Prostate gland (tissue), 2 donors: ENCODE results near the gene BHLHA15. TPM values are rescaled to one million over a fixed set of nuclear protein-coding genes. Genes with fewer than 3 reads are reported as not detected.
A peak's percentile ranks its signal among the peaks of the same experiment; 100 is the strongest.

Source experiments
- DNase-seq: peaks from one replicate; pipeline ENCODE4 v3.0.0-alpha.2; 2019; ENCODE audit warnings: low spot score
- H3K27ac ChIP-seq, 2 donors: fragments of 200-600 bp; sonication (generic); 2 replicates each; pipeline ENCODE4 v1.5.1; 2017 to 2019
- H3K27me3 ChIP-seq: fragments of 200-600 bp; sonication (generic); replicated peaks from 2 replicates; pipeline ENCODE4 v1.5.1; 2019; ENCODE audit not compliant: insufficient read depth
- H3K36me3 ChIP-seq, 2 donors: fragments of 200-600 bp; sonication (generic); 1 replicate in 1 of 2; 2 replicates in 1 of 2; pipeline versions ENCODE4 v1.5.1 to v1.8.1; 2017 to 2019
- H3K4me1 ChIP-seq: fragments of 200-600 bp; sonication (generic); replicated peaks from 2 replicates; pipeline ENCODE4 v1.5.1; 2019
- H3K4me3 ChIP-seq, 2 donors: fragments of 200-600 bp; sonication (generic); 2 replicates each; pipeline ENCODE4 v1.5.1; 2017 to 2019
- H3K9me3 ChIP-seq: fragments of 200-600 bp; sonication (generic); 2 replicates; pipeline ENCODE4 v1.5.1; 2017
- CTCF ChIP-seq, 4 experiments: fragments of 200-600 bp in 2 of 4; fragments of 450-650 bp in 2 of 4; sonication (generic) in 2 of 4; IDR thresholded peaks; 1 replicate in 3 of 4; 2 replicates in 1 of 4; pipeline ENCODE4 v1.5.1; 2016 to 2019; ENCODE audit warnings: antibody characterized with exemption in 4 of 4, mild to moderate bottlenecking in 2 of 4, moderate library complexity in 2 of 4
- POLR2A ChIP-seq: fragments of 450-650 bp; IDR thresholded peaks from one replicate; pipeline ENCODE4 v1.6.1; 2016; ENCODE audit warnings: antibody characterized with exemption, mild to moderate bottlenecking
- POLR2AphosphoS5 ChIP-seq: sonication (generic); formaldehyde crosslinking; IDR thresholded peaks from one replicate; pipeline ENCODE4 v1.6.1; 2017; ENCODE audit warnings: antibody characterized with exemption
- WGBS: methylation state at CpG from one replicate; pipeline ENCODE4 v1.1.5; 2018; 5-methylcytosine and 5-hydroxymethylcytosine counted together
- intact Hi-C: fragments of 100-400 bp; cut with DNase I; formaldehyde crosslinking; loops from one replicate; pipeline ENCODE4 v1.14.2; 2022
- total RNA-seq, 2 donors: library from RNA; depleted of rRNA; stranded (reverse); fragments of >200 nt; gene quantifications; one replicate each; pipeline ENCODE4 v1.1.0, GENCODE V29; 2016

Gene BHLHA15
- total RNA-seq, 2 donors from 2014 or later = 24.6 to 90.9 TPM

GRCh38 chr7:98186452-98187137, 24.6 kb upstream of the BHLHA15 start:
- Histone ChIP-seq H3K27me3 (no peaks in the 10 kb centered on the region), H3K4me3 (no peak overlapping the region), H3K27ac (peak overlapping the region; percentile 49 to 71), H3K36me3 (no peaks in the 10 kb centered on the region), H3K9me3 (no peaks in the 10 kb centered on the region), H3K4me1 (peaks cover 4% of the 10 kb centered on the region)
- intact Hi-C loops = no loop called here
- DNase-seq = no peak
- TF ChIP-seq POLR2AphosphoS5 = peak; percentile 51
- TF ChIP-seq POLR2A = no peak
- WGBS = 52% methylated on average over 9 of the region's 9 CpGs

- Histone ChIP-seq H3K27ac (peak overlapping the region; percentile 49 to 71), H3K4me3 (no peak overlapping the region), H3K36me3 (no peaks in the 10 kb centered on the region), H3K27me3 (no peaks in the 10 kb centered on the region), H3K4me1 (peaks cover 4% of the 10 kb centered on the region), H3K9me3 (no peaks in the 10 kb centered on the region)
- DNase-seq = no peak
- TF ChIP-seq POLR2AphosphoS5 (no peak), CTCF (IDR thresholded peaks at IDR 0.05) (no peak), POLR2A (no peak)
- intact Hi-C loops = no loop called here
- WGBS = 19% methylated on average over 1 of the region's 1 CpG
These were observed 24.1 kb upstream of the BHLHA15 start for GRCh38 chr7:98187138-98187502.

- WGBS = 96% methylated on average over 11 of the region's 11 CpGs
- Histone ChIP-seq H3K4me1 (peaks cover 4% of the 10 kb centered on the region), H3K4me3 (no peak overlapping the region), H3K27ac (no peak overlapping the region), H3K36me3 (no peaks in the 10 kb centered on the region), H3K27me3 (no peaks in the 10 kb centered on the region), H3K9me3 (no peaks in the 10 kb centered on the region)
- intact Hi-C loops = no loop called here
- no peak for DNase-seq
- TF ChIP-seq POLR2A (no peak), CTCF (IDR thresholded peaks at IDR 0.05) (no peak), POLR2AphosphoS5 (no peak)
These were observed 21.7 kb upstream of the BHLHA15 start for GRCh38 chr7:98189559-98189958.

GRCh38 chr7:98191668-98192431, 19.4 kb upstream of the BHLHA15 start:
- Histone ChIP-seq H3K27ac (no peak overlapping the region), H3K9me3 (no peaks in the 10 kb centered on the region), H3K27me3 (no peaks in the 10 kb centered on the region), H3K36me3 (no peaks in the 10 kb centered on the region), H3K4me3 (no peak overlapping the region), H3K4me1 (no peaks in the 10 kb centered on the region)
- intact Hi-C loops = no loop called here
- no peak for DNase-seq
- WGBS = 97% methylated on average over 32 of the region's 32 CpGs
- TF ChIP-seq POLR2A (no peak), POLR2AphosphoS5 (no peak), CTCF (IDR thresholded peaks at IDR 0.05) (no peak)

GRCh38 chr7:98192781-98193457, 18.3 kb upstream of the BHLHA15 start:
- TF ChIP-seq CTCF (IDR thresholded peaks at IDR 0.05) (no peak), POLR2A (no peak), POLR2AphosphoS5 (no peak)
- Histone ChIP-seq H3K36me3 (no peaks in the 10 kb centered on the region), H3K27ac (no peak overlapping the region), H3K27me3 (no peaks in the 10 kb centered on the region), H3K4me3 (no peak overlapping the region), H3K9me3 (no peaks in the 10 kb centered on the region), H3K4me1 (no peaks in the 10 kb centered on the region)
- DNase-seq = no peak
- WGBS = 90% methylated on average over 22 of the region's 22 CpGs
- intact Hi-C loops = no loop called here
